GM13976 (cell line): ENCODE results near the gene ARHGEF11.

ENCODE experiments used
- DNase-seq: peaks from one replicate; pipeline ENCODE4 v3.0.0; 2012; ENCODE audit warnings: low spot score
- in situ Hi-C: fragments of 300-500 bp; cut with MboI; formaldehyde crosslinking; loops from one replicate; pipeline ENCODE4 v1.12.0; 2022; ENCODE audit warnings: low sequenced_read_pairs, mixed read lengths, inconsistent platforms; ENCODE audit not compliant: unreplicated experiment
- TF ChIP-seq, protein P1 (sequence below): IDR thresholded peaks from 2 replicates; pipeline ENCODE4 v1.5.1; 2012; ENCODE audit warnings: borderline replicate concordance, mild to moderate bottlenecking; ENCODE audit not compliant: insufficient read depth; ENCODE audit errors: extremely low read depth, missing control alignments, control extremely low read depth

ARHGEF11 gene

DNA sequence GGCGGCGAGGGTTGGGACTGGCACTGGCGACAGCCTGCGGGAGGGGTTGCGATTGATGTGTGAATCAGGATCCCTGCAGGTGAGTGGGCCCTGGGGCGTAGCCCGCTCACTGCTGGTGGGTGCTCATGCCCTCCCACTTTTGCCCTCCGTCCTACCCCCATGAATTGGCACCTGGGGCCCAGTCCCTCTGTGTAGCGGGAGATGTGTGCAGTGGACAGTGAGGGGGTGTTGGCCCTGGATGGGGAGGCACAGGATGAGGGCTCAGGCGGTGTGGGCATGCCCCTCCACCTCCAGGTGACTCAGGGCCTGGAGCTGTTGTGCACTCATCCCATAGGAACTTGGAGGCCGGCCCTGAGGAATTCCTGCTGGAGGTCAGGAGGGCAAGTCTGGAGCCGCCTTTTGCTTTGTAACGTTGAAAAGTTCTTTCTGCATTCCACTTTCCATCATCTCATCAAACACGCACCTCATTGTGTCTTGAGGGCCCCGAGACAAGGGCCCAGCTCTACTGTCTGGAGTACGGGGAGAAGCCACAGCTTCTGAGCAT lies 149.0 kb downstream of the ARHGEF11 start:
- DNase-seq, result no peak
- in situ Hi-C loops, result no loop called here
- TF ChIP-seq, protein P1, sequence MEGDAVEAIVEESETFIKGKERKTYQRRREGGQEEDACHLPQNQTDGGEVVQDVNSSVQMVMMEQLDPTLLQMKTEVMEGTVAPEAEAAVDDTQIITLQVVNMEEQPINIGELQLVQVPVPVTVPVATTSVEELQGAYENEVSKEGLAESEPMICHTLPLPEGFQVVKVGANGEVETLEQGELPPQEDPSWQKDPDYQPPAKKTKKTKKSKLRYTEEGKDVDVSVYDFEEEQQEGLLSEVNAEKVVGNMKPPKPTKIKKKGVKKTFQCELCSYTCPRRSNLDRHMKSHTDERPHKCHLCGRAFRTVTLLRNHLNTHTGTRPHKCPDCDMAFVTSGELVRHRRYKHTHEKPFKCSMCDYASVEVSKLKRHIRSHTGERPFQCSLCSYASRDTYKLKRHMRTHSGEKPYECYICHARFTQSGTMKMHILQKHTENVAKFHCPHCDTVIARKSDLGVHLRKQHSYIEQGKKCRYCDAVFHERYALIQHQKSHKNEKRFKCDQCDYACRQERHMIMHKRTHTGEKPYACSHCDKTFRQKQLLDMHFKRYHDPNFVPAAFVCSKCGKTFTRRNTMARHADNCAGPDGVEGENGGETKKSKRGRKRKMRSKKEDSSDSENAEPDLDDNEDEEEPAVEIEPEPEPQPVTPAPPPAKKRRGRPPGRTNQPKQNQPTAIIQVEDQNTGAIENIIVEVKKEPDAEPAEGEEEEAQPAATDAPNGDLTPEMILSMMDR, result no peak

DNA sequence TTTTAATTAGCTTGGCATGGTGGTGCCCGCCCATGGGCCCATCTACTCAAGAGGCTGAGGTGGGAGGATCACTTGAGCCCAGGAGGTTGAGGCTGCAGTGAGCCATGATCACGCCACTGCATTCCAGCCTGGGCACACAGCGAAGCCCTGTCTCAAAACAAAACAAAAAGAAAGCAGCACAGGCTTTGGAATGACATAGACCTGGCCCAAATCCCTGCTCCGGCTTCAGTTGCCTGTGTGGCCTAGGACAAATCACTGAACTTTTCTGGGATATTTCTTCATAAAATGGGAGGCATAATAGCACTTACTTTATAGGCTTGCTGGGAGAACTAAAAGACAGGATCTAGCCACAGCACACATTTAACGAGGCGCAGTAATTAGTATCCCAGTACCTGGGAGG lies 149.6 kb downstream of the ARHGEF11 start:
- in situ Hi-C loops, result no loop called here
- TF ChIP-seq, protein P1, result no peak
- DNase-seq, result no peak

DNA sequence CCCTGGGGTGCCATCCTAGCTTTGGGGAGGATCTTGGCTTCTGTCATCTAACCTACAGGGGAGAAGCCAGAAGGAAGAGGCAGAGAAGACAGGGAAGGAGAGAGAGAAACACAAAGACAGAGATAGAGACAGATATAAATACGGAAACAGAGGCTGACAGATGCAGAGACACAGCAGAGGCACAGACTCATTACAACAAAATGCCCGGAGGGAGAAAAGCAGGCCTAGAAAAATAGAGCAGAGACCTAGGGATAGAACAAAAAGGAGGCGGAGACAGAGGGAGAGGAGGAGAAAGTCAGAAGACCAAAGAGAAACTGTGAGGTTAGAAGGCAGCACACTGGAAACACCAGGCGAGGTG lies 150.1 kb downstream of the ARHGEF11 start:
- DNase-seq, result no peak
- TF ChIP-seq, protein P1, result no peak
- in situ Hi-C loops, result no loop called here

DNA sequence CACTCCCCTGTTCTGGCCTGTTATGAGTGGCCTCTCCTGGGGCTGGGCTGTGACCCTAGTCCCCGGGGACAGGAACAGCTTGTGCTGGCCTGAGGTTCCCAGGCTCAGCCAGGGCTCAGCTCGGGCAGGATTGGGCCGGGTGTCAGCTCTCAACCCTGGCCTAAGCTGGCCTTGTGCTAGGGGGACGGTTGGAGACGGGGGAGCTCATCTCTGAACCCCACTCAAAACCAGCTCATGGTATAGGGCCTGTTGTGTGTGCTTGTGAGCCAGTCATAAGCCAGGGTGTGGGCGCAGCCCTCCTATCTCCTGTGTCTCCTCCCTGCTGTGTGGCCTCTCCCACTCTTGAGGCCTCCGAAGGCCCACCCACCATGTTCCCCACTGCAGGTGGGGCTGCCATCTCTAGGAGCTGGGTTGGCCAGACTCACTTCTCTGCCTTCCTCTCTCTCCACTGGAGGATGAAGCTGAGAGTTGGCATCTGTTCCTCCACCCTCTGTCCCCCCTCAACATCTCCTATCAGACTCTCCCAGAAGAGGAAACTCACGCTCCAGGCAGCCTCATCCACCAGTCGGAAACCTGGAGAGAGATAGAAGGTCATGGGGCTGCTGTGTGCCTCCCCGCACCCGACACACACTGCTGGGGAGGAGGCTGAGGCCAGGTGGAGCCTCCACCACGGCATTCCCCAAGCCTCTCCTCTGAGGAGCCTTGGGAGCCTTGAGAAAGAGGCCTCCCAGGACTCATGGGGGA lies 150.7 kb downstream of the ARHGEF11 start:
- in situ Hi-C loops, result loop anchor here (5.0 kb wide), 1 partner anchor 53 kb away; no protein-coding TSS in a partner anchor
- TF ChIP-seq, protein P1, result no peak
- DNase-seq, result no peak

DNA sequence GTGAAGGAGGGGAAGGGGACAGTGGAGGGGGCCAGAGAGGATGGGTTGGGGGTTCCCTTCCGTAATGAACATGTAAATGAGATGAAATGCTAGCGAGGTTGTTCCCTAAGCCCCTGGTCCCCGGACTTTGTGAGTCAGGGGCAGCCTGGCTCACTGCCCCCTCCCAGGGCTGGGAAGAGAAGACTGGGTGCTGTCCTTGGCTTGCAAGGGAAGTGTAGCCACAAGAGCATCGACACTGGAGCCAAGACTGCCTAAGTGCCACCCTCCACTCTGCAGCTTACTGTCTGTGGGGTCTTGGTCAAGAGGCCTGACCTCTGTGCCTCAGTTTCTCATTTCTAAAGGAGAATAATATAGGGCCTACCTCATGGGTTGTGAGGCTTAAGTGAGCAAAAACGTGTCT lies 151.5 kb downstream of the ARHGEF11 start:
- TF ChIP-seq, protein P1, result no peak
- in situ Hi-C loops, result loop anchor here (5.0 kb wide), 1 partner anchor 52 kb away; no protein-coding TSS in a partner anchor

DNA sequence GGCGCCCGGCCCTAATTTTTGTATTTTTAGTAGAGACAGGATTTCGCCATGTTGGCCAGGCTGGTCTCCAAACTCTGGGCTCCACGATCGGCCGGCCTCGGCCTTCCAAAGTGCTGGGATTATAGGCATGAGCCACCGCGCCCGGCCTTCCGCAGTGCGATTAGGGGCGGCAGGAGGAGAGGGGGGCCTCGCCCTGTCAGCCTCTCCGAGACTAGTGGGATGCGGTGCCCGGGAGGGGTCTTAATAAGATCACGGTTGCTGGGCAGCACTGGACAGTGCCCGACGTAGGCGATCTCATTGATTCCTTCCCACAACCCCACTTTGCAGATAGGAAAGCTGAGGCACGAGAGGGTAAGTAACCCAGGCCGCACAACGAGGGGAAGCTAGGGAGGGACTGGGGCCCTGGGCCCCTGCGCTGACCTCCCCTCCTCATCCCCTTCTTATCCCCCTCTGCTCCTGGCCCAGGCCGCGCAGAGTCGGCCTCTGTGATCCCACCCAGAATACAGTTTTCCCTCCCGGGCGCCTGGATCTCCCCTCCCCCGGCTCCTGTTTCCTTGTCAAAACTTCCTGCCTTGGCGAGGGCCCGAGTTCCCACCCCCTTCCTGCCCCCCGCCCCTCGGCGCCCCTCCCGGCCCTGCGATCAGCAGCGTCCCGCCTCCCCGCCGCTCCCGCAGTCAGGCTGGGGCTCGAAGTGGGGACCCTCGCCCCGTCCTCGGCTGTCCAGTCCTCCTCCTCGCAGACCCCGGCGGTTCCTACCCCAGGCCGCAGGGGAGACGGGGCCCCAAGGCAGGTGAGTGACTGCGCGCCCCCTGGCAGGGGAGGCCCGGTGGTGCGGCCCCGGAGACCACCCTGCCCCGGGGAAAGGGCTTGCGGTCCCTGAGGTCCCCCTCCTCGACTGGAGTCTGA lies 152.2 kb downstream of the ARHGEF11 start, which contains the start of gene PEAR1:
Gene PEAR1 (plus strand): TSS at position 671 of the 906 bp plus-strand sequence. CDS start 10,209 bp downstream, outside the sequence.
- in situ Hi-C loops, result loop anchor here (5.0 kb wide), 1 partner anchor 51 kb away; no protein-coding TSS in a partner anchor
- TF ChIP-seq, protein P1, result no peak
- no peak for DNase-seq

More for the DNA sequence above, 151.5 kb downstream of the ARHGEF11 start:
- no peak for DNase-seq
